NCI-H526 treated with DMSO at 0.1 percent for 48 hours (cell line): ENCODE data around the gene CXorf58.
"Not testable (repeated sequence)": the region's sequence is repeated elsewhere in the genome, so short reads cannot be mapped to it uniquely, and the experiment has no call there.

Source experiments
- DNase-seq: peaks from one replicate; lab custom pipeline; 2025; lab: John Stamatoyannopoulos, UW

The CXorf58 gene

DNA sequence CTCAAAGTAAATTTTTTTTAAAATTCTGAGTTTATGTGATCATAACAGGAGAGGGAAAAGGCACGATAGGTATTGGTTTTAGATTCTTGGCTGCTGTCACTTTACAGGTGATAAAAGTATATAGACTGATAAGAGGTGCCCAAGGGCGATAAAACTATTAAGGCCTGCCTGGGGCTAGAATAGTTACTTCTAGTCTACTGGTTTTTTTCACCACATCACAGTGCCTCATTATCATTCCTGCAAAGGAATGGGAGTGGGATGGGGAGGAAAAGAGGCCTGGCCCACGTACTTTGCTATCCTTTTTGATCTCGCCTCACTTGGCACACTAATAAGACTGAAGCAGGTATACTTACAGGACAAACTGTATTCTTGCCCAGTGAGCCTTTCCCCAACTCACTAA, 46.6 kb downstream of the CXorf58 start:
- no peak for DNase-seq

GRCh38 chrX:23959781-23960180, 52.0 kb downstream of the CXorf58 start:
- no peak for DNase-seq

GRCh38 chrX:23964191-23964590, 56.4 kb downstream of the CXorf58 start:
- no peak for DNase-seq

GRCh38 chrX:23965630-23966029, 57.8 kb downstream of the CXorf58 start:
- DNase-seq, result not testable (repeated sequence)

DNA sequence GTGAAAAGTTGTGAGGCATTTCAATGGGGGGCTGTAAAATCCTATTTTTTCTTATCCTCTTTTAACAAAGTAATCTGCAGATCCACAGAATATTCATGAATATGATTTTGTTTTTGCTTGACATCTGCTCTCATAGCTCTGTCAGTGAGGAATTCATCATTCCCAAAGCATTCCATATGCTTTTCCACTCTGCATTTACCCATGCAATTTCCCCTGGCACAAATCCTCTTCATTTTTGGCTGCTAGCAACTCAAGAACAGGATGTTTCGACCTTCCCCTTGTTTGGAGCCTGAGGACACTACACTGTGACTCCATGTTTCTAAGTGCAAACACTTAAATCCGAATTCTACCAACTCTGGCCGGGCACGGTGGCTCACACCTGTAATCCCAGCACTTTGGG, 70.7 kb downstream of the CXorf58 start:
- no peak for DNase-seq

DNA sequence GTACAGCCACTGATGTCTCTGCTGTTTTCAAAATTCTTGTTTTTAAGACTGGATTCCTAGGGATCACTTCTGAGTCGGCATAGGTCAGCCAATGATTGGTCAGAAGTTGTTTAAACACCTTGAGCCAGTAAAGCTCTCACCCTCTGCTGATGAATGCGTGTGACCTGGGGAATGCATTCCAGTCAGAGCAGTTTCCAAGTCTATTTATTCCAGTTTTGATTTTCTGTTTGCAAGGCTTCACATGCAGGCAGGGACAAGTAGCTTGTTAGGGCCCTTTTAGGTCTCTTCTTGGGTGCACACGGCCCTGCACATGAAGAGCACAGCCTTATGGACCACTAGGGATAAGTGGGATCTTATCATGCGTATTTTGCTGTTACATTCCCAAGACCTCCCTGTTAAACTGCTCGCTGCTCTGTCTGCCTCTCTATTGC, 72.2 kb downstream of the CXorf58 start:
- no peak for DNase-seq

DNA sequence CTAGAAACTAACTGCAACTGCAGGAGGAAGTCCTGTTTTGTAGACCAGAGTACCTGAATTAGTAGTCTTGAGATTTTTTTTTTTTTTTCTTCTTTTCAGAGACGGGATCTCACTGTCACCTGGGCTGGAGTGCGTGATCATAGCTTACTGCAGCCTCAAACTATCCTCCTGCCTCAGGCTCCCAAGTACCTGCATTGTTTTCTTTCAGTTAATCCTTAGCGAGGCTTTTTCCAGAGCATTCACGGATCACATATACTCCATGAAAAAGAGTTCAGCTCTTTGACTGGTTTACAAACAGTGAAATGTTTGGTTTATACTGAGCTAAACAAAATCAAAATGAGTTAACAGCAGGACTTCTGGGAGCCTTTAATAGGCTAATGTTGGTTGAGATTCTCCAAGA, 73.4 kb downstream of the CXorf58 start:
- no peak for DNase-seq

DNA sequence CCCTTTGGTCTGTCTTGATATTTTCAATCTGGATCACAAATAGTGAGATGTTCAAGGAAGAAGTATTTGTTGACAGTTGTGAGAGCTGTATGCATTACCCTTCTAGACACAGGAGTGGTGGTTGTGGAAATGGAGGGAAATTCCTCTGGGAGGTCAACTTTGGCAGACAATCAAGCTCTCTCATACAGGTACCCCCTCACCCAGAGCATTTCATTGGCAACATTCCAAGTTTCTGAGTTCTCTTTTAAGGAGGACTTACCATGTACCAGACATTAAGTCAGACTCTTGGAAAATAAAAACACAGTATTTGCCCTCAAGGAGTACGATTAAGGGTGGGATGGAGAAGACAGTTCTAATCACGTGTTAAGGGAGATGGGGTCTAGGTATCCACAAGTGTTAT, 73.9 kb downstream of the CXorf58 start:
- DNase-seq, result no peak

DNA sequence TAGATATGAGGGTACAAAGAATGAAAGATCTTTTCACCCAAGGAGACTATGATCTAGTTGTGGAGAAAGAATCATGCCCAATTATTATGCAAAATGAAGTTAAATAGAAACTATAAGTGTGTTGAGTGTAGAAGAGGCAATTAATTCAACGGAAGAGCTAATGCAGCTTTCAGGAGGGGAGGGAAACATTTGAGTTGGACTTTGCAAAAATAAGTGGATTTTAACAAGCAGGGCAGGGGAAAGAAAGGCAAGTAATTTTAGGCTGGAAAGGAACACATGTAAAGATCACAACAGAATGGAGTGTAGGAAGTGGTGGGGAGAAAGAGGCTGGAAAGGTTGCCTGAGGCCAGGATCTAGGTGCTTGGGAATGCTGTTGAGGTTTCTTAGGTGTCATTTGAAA, 75.1 kb downstream of the CXorf58 start:
- no peak for DNase-seq
